HepG2 (cell line): Measurements from ENCODE around the gene GPR39. TPM values are rescaled to one million over a fixed set of nuclear protein-coding genes. Genes with fewer than 3 reads are reported as not detected.

Experiments used
- ATAC-seq: fragments of 200-7000 bp; cut with Tn5 transposase; 3 replicates; pipeline ENCODE4 v1.9.1; 2020; ENCODE audit warnings: mild to moderate bottlenecking, moderate library complexity
- BruUV-seq: library from RNA; stranded (reverse); fragments of 400-500 nt; replicated peaks from 2 replicates; lab custom pipeline; 2021; lab: Mats Ljungman, UMichigan
- CTCF ChIA-PET: fragments of 300-600 bp; formaldehyde crosslinking; extraction: SDS; loops from one replicate; lab custom pipeline; 2021; ENCODE audit warnings: low total read pairs, inconsistent platforms, low intra/inter-chr PET ratio; lab: Yijun Ruan, JAX
- POLR2A ChIA-PET: fragments of 350-600 bp; sonication (Branson Sonifier 250); formaldehyde crosslinking; loops from one replicate; lab custom pipeline; 2020; ENCODE audit warnings: antibody characterized with exemption, inconsistent platforms; lab: Yijun Ruan, JAX
- DNase-seq: peaks from one replicate; pipeline ENCODE4 v3.0.0-alpha.2; 2015; ENCODE audit warnings: low spot score
- FAIRE-seq: peaks from 3 replicates; lab custom pipeline; 2011; peaks lifted over from hg19 to GRCh38; lab: Jason Lieb, UNC
- H2AFZ ChIP-seq: one replicate; pipeline ENCODE4 v1.6.1; 2011; ENCODE audit warnings: low read length, inconsistent platforms
- H3K27ac ChIP-seq: fragments of 300-600 bp; 3 replicates; pipeline ENCODE4 v1.8.0; 2011; ENCODE audit warnings: mixed run types, mild to moderate bottlenecking, mixed read lengths, low read length, inconsistent platforms; ENCODE audit not compliant: insufficient read depth; ENCODE audit errors: extremely low read length
- H3K27me3 ChIP-seq, 2 experiments: fragments of 200-600 bp in 1 of 2; 2 replicates in 1 of 2; 3 replicates in 1 of 2; pipeline versions ENCODE4 v1.6.0 to v1.8.0; 2011; ENCODE audit warnings: low read length in 2 of 2, mild to moderate bottlenecking in 2 of 2, moderate library complexity in 2 of 2, inconsistent platforms in 1 of 2; ENCODE audit not compliant: insufficient read depth in 2 of 2, control insufficient read depth in 1 of 2
- H3K36me3 ChIP-seq, 2 experiments: fragments of 200-600 bp in 1 of 2; replicated peaks in 1 of 2; 2 replicates in 1 of 2; 3 replicates in 1 of 2; pipeline versions ENCODE4 v1.5.1 to v1.8.0; 2011; ENCODE audit warnings: low read length in 2 of 2, inconsistent platforms in 1 of 2; ENCODE audit not compliant: insufficient read depth in 2 of 2, control insufficient read depth in 1 of 2
- H3K4me1 ChIP-seq: 2 replicates; pipeline ENCODE4 v1.5.1; 2012; ENCODE audit warnings: low read length, inconsistent platforms; ENCODE audit not compliant: insufficient read depth
- H3K4me2 ChIP-seq: 2 replicates; pipeline ENCODE4 v1.6.0; 2011; ENCODE audit warnings: low read depth, low read length, inconsistent platforms
- H3K4me3 ChIP-seq, 3 experiments: fragments of 200-600 bp in 1 of 3; sonication (generic), shearing (Covaris generic) in 1 of 3; replicated peaks in 1 of 3; 2 replicates each; pipeline ENCODE4 v1.5.1; 2011 to 2016; ENCODE audit warnings: low read length in 3 of 3, inconsistent platforms in 2 of 3, low read depth in 2 of 3, mild to moderate bottlenecking in 2 of 3, control low read depth in 1 of 3, mixed read lengths in 1 of 3; ENCODE audit not compliant: insufficient read depth in 1 of 3
- H3K79me2 ChIP-seq: one replicate; pipeline ENCODE4 v1.6.1; 2011; ENCODE audit warnings: low read length, inconsistent platforms; ENCODE audit not compliant: insufficient read depth
- H3K9ac ChIP-seq: 2 replicates; pipeline ENCODE4 v1.6.0; 2011; ENCODE audit warnings: mild to moderate bottlenecking, low read depth, low read length, inconsistent platforms; ENCODE audit not compliant: insufficient read depth
- H3K9me3 ChIP-seq: 2 replicates; pipeline ENCODE4 v1.5.1; 2012; ENCODE audit warnings: mild to moderate bottlenecking, low read length
- H4K20me1 ChIP-seq: 2 replicates; pipeline ENCODE4 v1.6.0; 2011; ENCODE audit warnings: inconsistent platforms, mild to moderate bottlenecking, low read length, moderate library complexity; ENCODE audit not compliant: insufficient read depth
- ATF7 ChIP-seq, 2 experiments: fragments of 450-650 bp in 1 of 2; sonication (generic) in 1 of 2; formaldehyde crosslinking in 1 of 2; IDR thresholded peaks; 2 replicates each; pipeline versions ENCODE4 v1.4.0 to v1.6.1; 2016 to 2020; ENCODE audit warnings: antibody characterized with exemption in 1 of 2, mild to moderate bottlenecking in 1 of 2, missing genetic modification reagents in 1 of 2
- ELF3 ChIP-seq: IDR thresholded peaks from 2 replicates; pipeline ENCODE4 v1.6.1; 2016; ENCODE audit warnings: missing genetic modification reagents, missing compliant biosample characterization
- FLYWCH1 ChIP-seq: sonication (generic); formaldehyde crosslinking; IDR thresholded peaks from 2 replicates; pipeline ENCODE4 v1.8.1; 2023; ENCODE audit warnings: mild to moderate bottlenecking, missing genetic modification reagents
- KDM3A ChIP-seq: IDR thresholded peaks from 2 replicates; pipeline ENCODE4 v1.6.1; 2018; ENCODE audit warnings: low read depth, missing compliant biosample characterization
- MIER3 ChIP-seq: IDR thresholded peaks from 2 replicates; pipeline ENCODE4 v1.6.1; 2016; ENCODE audit warnings: missing compliant biosample characterization, borderline replicate concordance
- MTF2 ChIP-seq: sonication (generic); formaldehyde crosslinking; IDR thresholded peaks from 2 replicates; pipeline ENCODE4 v1.5.0; 2020; ENCODE audit warnings: missing genetic modification reagents, borderline replicate concordance
- NFKB2 ChIP-seq: sonication (generic); formaldehyde crosslinking; IDR thresholded peaks from 2 replicates; pipeline ENCODE4 v1.4.0; 2020; ENCODE audit warnings: missing genetic modification reagents, borderline replicate concordance
- PAF1 ChIP-seq: IDR thresholded peaks from 2 replicates; pipeline ENCODE4 v1.6.1; 2016; ENCODE audit warnings: missing genetic modification reagents, missing compliant biosample characterization
- PAX8 ChIP-seq: sonication (generic); formaldehyde crosslinking; IDR thresholded peaks from 2 replicates; pipeline ENCODE4 v1.8.0; 2022; ENCODE audit warnings: mild to moderate bottlenecking, missing genetic modification reagents, borderline replicate concordance
- POGZ ChIP-seq: sonication (generic); formaldehyde crosslinking; IDR thresholded peaks from 2 replicates; pipeline ENCODE4 v1.4.0; 2020; ENCODE audit warnings: mild to moderate bottlenecking, missing genetic modification reagents
- TGIF2 ChIP-seq: IDR thresholded peaks from 2 replicates; pipeline ENCODE4 v1.6.1; 2016; ENCODE audit warnings: control low read depth, missing compliant biosample characterization
- THAP11 ChIP-seq: IDR thresholded peaks from 2 replicates; pipeline ENCODE4 v1.6.1; 2016; ENCODE audit warnings: missing biosample characterization, missing genetic modification reagents
- TRIM24 ChIP-seq: sonication (generic); formaldehyde crosslinking; IDR thresholded peaks from 2 replicates; pipeline ENCODE4 v1.8.0; 2022; ENCODE audit warnings: mild to moderate bottlenecking, missing genetic modification reagents
- ZNF251 ChIP-seq: sonication (generic); formaldehyde crosslinking; IDR thresholded peaks from 2 replicates; pipeline ENCODE4 v1.9.0; 2021; ENCODE audit warnings: mild to moderate bottlenecking, missing genetic modification reagents
- ZNF282 ChIP-seq: fragments of 450-650 bp; IDR thresholded peaks from 2 replicates; pipeline ENCODE4 v1.6.1; 2018; ENCODE audit not compliant: partially characterized antibody
- ZNF496 ChIP-seq: sonication (generic); formaldehyde crosslinking; IDR thresholded peaks from 2 replicates; pipeline ENCODE4 v1.8.1; 2023; ENCODE audit warnings: mild to moderate bottlenecking, moderate library complexity, missing genetic modification reagents; ENCODE audit not compliant: insufficient replicate concordance
- ZNF567 ChIP-seq: sonication (generic); formaldehyde crosslinking; IDR thresholded peaks from 2 replicates; pipeline ENCODE4 v1.8.1; 2023; ENCODE audit warnings: mild to moderate bottlenecking, missing genetic modification reagents, borderline replicate concordance
- ZNF619 ChIP-seq: sonication (generic); formaldehyde crosslinking; IDR thresholded peaks from 2 replicates; pipeline ENCODE4 v1.4.0; 2020; ENCODE audit warnings: mild to moderate bottlenecking, missing genetic modification reagents
- WGBS: methylation state at CpG from one replicate; pipeline ENCODE4 v1.1.6; 2017; ENCODE audit warnings: low lambda C conversion rate; 5-methylcytosine and 5-hydroxymethylcytosine counted together
- in situ Hi-C: cut with HindIII; loops from 2 replicates; pipeline ENCODE4 v1.10.0; 2017; ENCODE audit warnings: low pct_unique_long_range_greater_than_20kb; ENCODE audit not compliant: extremely low pct_ligation_motif_present
- intact Hi-C: fragments of 100-400 bp; cut with micrococcal nuclease; formaldehyde crosslinking; loops from one replicate; pipeline ENCODE4 v1.10.0; 2022; ENCODE audit not compliant: unreplicated experiment
- polyA plus RNA-seq, 8 experiments: library from polyadenylated mRNA; depleted of rRNA in 3 of 8; stranded (reverse) in 7 of 8; unstranded in 1 of 8; fragments of >200 nt; fragmentation: Illumina TruSeq in 4 of 8; extraction: Trizol in 4 of 8; gene quantifications; 2 replicates each; pipeline versions ENCODE4 v1.2.1 to v1.2.3, GENCODE V29; 2011 to 2016; ENCODE audit warnings: low read depth in 4 of 8, missing spikeins in 1 of 8, mixed read lengths in 1 of 8; ENCODE audit not compliant: insufficient read depth in 1 of 8
- total RNA-seq, 5 experiments: library from RNA; depleted of rRNA; stranded (reverse); fragments of >200 nt; fragmentation: Illumina TruSeq; extraction: Trizol; gene quantifications; 2 replicates each; pipeline ENCODE4 v1.2.3, GENCODE V29; 2016; ENCODE audit warnings: low read depth in 1 of 5
- TF ChIP-seq, protein P1 (sequence below): sonication (generic); formaldehyde crosslinking; IDR thresholded peaks from 2 replicates; pipeline ENCODE4 v1.5.0; 2020; ENCODE audit warnings: missing genetic modification reagents
- TF ChIP-seq, protein P2 (sequence below): sonication (generic); formaldehyde crosslinking; IDR thresholded peaks from 2 replicates; pipeline ENCODE4 v1.9.0; 2021; ENCODE audit warnings: missing genetic modification reagents, mild to moderate bottlenecking, borderline replicate concordance

The GPR39 gene
- total and polyA plus RNA-seq, 2 of the 13 experiments (the other 11 are each of a cell fraction or from before 2014, with no cell fraction given) = 0.16 to 0.62 TPM

DNA sequence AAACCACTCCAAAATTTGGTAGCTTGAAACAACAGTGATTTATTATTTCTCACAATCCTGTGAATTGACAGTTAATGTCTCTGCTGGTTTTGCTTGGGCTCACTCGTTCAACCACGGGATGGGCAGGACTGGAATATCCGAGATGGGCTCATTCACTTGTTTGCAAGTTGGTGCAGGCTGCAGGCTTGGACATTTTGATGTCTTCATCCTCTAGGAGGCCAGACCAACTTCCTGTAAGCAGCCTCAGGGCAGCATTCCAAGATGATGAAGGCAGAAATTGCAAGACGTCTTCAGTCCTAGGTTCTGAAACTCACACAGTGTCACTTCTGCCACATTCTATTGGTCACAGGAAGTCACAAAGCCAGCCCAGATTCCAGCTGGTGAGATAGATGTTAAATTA lies 47.1 kb downstream of the GPR39 start (continued):
- TF ChIP-seq PAX8 (CRISPR knock-in tag) = no peak
- no peak for TF ChIP-seq THAP11

DNA sequence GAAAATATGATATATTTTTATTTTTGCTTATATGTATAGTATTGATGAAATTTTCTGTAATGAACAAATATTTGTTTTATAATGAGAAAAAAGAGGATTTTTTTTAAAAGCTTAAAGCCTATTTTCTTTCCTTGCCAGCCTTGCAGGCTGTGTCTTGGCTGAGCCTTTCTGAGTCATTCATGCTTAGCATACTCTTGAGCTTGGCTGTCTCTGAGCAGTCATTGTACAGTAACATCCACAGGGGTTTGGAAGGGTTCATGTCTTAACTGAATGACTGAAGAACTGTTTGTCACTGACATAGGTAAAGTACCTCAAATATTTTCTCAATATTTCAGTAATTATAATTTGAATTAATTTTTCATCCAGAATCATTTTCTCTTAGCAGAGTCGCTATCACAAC lies 49.3 kb downstream of the GPR39 start:
- H3K9me3 ChIP-seq = peaks cover 95% of the 10 kb centered on the region
- CTCF ChIA-PET = no interaction called here

DNA sequence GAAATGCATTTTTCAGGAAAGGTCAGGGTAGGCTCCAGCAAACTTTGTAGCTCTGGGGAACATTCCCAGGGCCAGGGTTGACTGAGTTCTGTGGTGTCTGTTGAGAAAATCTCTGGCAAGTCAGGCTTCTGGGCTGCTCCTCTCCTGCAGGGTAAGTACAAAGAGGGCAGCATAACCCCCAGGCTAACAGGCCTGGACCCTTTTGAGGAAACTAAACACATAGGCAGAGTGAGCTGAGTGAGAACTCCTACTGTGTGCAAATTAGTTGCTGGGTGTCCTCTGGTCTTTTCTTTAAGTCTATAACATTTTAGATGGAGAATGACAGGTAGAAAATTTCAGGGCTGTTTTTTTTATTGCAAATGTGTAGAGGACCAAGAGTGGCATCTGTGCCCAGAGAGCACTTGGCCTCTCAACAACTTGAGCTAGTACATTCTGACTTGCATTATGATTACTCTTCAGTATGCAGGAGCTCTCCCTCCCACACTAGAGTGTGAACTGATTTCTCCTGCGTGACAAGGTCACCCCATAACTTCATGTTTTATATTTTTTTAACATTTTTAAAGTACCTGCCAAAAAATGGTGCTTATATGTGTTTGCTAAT lies 49.9 kb downstream of the GPR39 start:
- TF ChIP-seq MTF2 (CRISPR knock-in tag) = no peak
- no peak for TF ChIP-seq POGZ (CRISPR knock-in tag)
- TF ChIP-seq ZNF567 (CRISPR knock-in tag) = no peak
- TF ChIP-seq FLYWCH1 = no peak
- no peak for TF ChIP-seq ELF3 (CRISPR knock-in tag)
- TF ChIP-seq, protein P1, sequence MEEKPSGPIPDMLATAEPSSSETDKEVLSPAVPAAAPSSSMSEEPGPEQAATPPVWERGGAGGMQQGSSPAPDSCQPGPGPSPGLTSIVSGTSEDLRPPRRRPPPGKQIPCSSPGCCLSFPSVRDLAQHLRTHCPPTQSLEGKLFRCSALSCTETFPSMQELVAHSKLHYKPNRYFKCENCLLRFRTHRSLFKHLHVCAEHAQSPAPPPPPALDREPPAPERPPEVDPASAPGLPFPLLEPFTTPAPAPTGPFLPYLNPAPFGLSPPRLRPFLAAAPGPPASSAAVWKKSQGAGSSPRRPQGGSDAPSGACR (CRISPR knock-in tag) = no peak
- TF ChIP-seq ZNF282 = no peak
- no peak for TF ChIP-seq KDM3A
- TF ChIP-seq, protein P2, sequence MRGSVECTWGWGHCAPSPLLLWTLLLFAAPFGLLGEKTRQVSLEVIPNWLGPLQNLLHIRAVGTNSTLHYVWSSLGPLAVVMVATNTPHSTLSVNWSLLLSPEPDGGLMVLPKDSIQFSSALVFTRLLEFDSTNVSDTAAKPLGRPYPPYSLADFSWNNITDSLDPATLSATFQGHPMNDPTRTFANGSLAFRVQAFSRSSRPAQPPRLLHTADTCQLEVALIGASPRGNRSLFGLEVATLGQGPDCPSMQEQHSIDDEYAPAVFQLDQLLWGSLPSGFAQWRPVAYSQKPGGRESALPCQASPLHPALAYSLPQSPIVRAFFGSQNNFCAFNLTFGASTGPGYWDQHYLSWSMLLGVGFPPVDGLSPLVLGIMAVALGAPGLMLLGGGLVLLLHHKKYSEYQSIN (CRISPR knock-in tag) = no peak
- no peaks in the 10 kb centered on the region for H3K27me3 ChIP-seq
- intact Hi-C loops (no loop called here), in situ Hi-C loops (no loop called here)
- H2AFZ ChIP-seq = no peak overlapping the region
- CTCF ChIA-PET = no interaction called here
- H3K4me2 ChIP-seq = no peak overlapping the region
- BruUV-seq = no TSS peak
- POLR2A ChIA-PET = no interaction called here
- H3K9ac ChIP-seq = no peak overlapping the region
- DNase-seq (no peak), FAIRE-seq (no peak), ATAC-seq (no peak)
- H4K20me1 ChIP-seq = no peaks in the 10 kb centered on the region
- H3K4me1 ChIP-seq = no peaks in the 10 kb centered on the region
- H3K9me3 ChIP-seq = peaks cover 95% of the 10 kb centered on the region
- H3K36me3 ChIP-seq = no peaks in the 10 kb centered on the region
- no peak overlapping the region for H3K27ac ChIP-seq
- no peaks in the 10 kb centered on the region for H3K79me2 ChIP-seq
- 4% methylated on average over 1 of the region's 1 CpG for WGBS
- no peak overlapping the region for H3K4me3 ChIP-seq

More for the DNA sequence above, 49.3 kb downstream of the GPR39 start:
- DNase-seq (no peak), ATAC-seq (no peak), FAIRE-seq (no peak)
- no TSS peak for BruUV-seq
- H3K4me2 ChIP-seq = no peak overlapping the region
- no peak overlapping the region for H3K27ac ChIP-seq
- POLR2A ChIA-PET = no interaction called here
- no peak overlapping the region for H3K4me3 ChIP-seq
- H3K9ac ChIP-seq = no peak overlapping the region
- no peaks in the 10 kb centered on the region for H3K36me3 ChIP-seq
- no peaks in the 10 kb centered on the region for H3K79me2 ChIP-seq
- WGBS = 3% methylated on average over 1 of the region's 1 CpG
- H3K4me1 ChIP-seq = no peaks in the 10 kb centered on the region
- intact Hi-C loops = no loop called here
- no peaks in the 10 kb centered on the region for H4K20me1 ChIP-seq
- no peak overlapping the region for H2AFZ ChIP-seq
- in situ Hi-C loops = no loop called here
- H3K27me3 ChIP-seq = no peaks in the 10 kb centered on the region
- TF ChIP-seq PAF1 (CRISPR knock-in tag) = no peak
- TF ChIP-seq TRIM24 (CRISPR knock-in tag) = no peak
- TF ChIP-seq TGIF2 (CRISPR knock-in tag) = no peak
- TF ChIP-seq ATF7 (IDR thresholded peaks at IDR 0.05) = no peak
- TF ChIP-seq ATF7 (CRISPR knock-in tag; IDR thresholded peaks at IDR 0.05) = no peak
- TF ChIP-seq ZNF496 (CRISPR knock-in tag) = no peak
- no peak for TF ChIP-seq MIER3 (CRISPR knock-in tag)
- no peak for TF ChIP-seq ZNF251 (CRISPR knock-in tag)
- TF ChIP-seq ZNF619 (CRISPR knock-in tag) = no peak
- no peak for TF ChIP-seq NFKB2
